Activated T-cell treated with anti-CD3 and anti-CD28 coated beads, Interleukin-2, amount 50 U/mL, for 72 hours (primary cell): ENCODE results near the gene PRKAB2. TPM values are rescaled to one million over a fixed set of nuclear protein-coding genes. Genes with fewer than 3 reads are reported as not detected.
A peak's percentile ranks its signal among the peaks of the same experiment; 100 is the strongest.
"Not testable (repeated sequence)": the region's sequence is repeated elsewhere in the genome, so short reads cannot be mapped to it uniquely, and the experiment has no call there.

Experiments
- ATAC-seq, 2 donors: fragments of 150-1000 bp; cut with Tn5 transposase; replicated peaks in 1 of 2; 2 replicates each; pipeline ENCODE4 v1.10.0; 2021; ENCODE audit warnings: moderate library complexity in 2 of 2, mild to moderate bottlenecking in 1 of 2
- DNase-seq, 2 donors: peaks; one replicate each; pipeline ENCODE4 v3.0.0; 2021 to 2022; ENCODE audit warnings: mixed read lengths in 1 of 2
- H3K27ac Mint-ChIP-seq: one replicate; pipeline ENCODE4 v1.8.0; 2022; ENCODE audit warnings: mild to moderate bottlenecking, moderate library complexity, mixed read lengths
- H3K27me3 Mint-ChIP-seq: one replicate; pipeline ENCODE4 v1.8.0; 2022; ENCODE audit warnings: low read depth, mixed read lengths
- H3K36me3 Mint-ChIP-seq, 2 donors: one replicate each; pipeline ENCODE4 v1.8.0; 2022; ENCODE audit warnings: mixed read lengths in 2 of 2, mild to moderate bottlenecking in 1 of 2; ENCODE audit not compliant: insufficient read depth in 2 of 2
- H3K4me1 Mint-ChIP-seq: one replicate; pipeline ENCODE4 v1.8.0; 2022; ENCODE audit warnings: low read depth, mixed read lengths
- H3K4me3 Mint-ChIP-seq, 2 donors: one replicate each; pipeline ENCODE4 v1.8.0; 2022; ENCODE audit warnings: mild to moderate bottlenecking in 2 of 2, mixed read lengths in 2 of 2, moderate library complexity in 2 of 2
- H3K9me3 Mint-ChIP-seq, 2 donors: one replicate each; pipeline ENCODE4 v1.8.0; 2022; ENCODE audit warnings: mixed read lengths in 2 of 2
- total RNA-seq, 2 donors: library from RNA; stranded (reverse); gene quantifications; one replicate each; pipeline ENCODE4 v1.2.3, GENCODE V29; 2022

PRKAB2 gene
- total RNA-seq, 2 donors from 2014 or later, result 10.8 to 11.3 TPM

GRCh38 chr1:147204080-147204479, 31.8 kb upstream of the PRKAB2 start:
- no peak for ATAC-seq

GRCh38 chr1:147202576-147202975, 30.3 kb upstream of the PRKAB2 start:
- no peak overlapping the region for H3K27ac Mint-ChIP-seq
- H3K9me3 Mint-ChIP-seq, result no peaks in the 10 kb centered on the region
- ATAC-seq, result no peak
- no peaks in the 10 kb centered on the region for H3K36me3 Mint-ChIP-seq
- H3K27me3 Mint-ChIP-seq, result no peaks in the 10 kb centered on the region
- H3K4me1 Mint-ChIP-seq, result peaks cover 7% of the 10 kb centered on the region
- DNase-seq, result no peak
- H3K4me3 Mint-ChIP-seq, result no peak overlapping the region

More at GRCh38 chr1:147204080-147204479, 31.8 kb upstream of the PRKAB2 start:
- no peak overlapping the region for H3K27ac Mint-ChIP-seq
- no peak overlapping the region for H3K4me3 Mint-ChIP-seq
- H3K27me3 Mint-ChIP-seq, result no peaks in the 10 kb centered on the region
- no peak for DNase-seq
- no peaks in the 10 kb centered on the region for H3K36me3 Mint-ChIP-seq
- no peaks in the 10 kb centered on the region for H3K9me3 Mint-ChIP-seq
- peaks cover 7% of the 10 kb centered on the region for H3K4me1 Mint-ChIP-seq

DNA sequence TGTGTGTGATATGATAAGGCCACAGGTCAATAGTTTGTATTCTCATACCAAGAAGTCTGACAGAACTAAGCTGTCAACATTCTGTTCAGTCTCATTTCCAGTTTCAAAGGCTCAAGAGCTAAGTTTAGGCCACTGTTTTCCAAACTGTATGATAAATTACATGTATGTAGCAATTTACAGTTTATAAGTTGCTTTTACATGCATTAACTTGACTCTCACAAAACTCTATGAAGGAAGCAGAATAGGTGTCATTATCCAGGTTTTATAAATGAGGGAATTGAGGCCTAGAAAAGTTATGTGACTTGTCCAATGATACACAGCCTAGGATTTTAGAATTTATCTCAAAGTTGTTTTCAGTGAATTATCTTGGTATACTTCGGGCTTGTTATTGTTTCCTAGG, 29.5 kb upstream of the PRKAB2 start:
- no peak for DNase-seq
- ATAC-seq, result no peak
- Mint-ChIP-seq H3K36me3 (no peaks in the 10 kb centered on the region), H3K9me3 (peaks cover 0 to 2% of the 10 kb centered on the region in 2 donors), H3K4me1 (peaks cover 7% of the 10 kb centered on the region), H3K4me3 (no peak overlapping the region), H3K27ac (no peak overlapping the region), H3K27me3 (no peaks in the 10 kb centered on the region)

GRCh38 chr1:147201276-147201675, 29.0 kb upstream of the PRKAB2 start:
- H3K27me3 Mint-ChIP-seq, result no peaks in the 10 kb centered on the region
- no peak for ATAC-seq
- H3K4me1 Mint-ChIP-seq, result peaks cover 7% of the 10 kb centered on the region

DNA sequence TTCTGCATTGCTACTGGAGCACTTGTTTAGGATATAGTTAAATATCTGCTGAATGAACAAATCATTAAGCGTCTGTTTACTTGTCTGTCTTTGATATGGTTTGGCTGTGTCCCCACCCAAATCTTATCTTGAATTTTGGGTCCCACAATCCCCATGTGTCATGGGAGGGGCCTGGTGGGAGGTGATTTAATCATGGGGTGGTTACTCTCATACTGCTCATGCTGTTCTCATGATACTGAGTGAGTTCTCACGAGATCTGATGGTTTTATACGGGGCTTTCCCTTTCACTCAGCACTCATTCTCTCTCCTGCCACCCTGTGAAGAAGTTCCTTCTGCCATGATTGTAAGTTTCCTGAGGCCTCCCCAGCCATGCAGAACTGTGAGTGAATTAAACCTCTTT, 25.1 kb upstream of the PRKAB2 start:
- not testable (repeated sequence) for H3K36me3 Mint-ChIP-seq, H3K4me3 Mint-ChIP-seq, H3K27me3 Mint-ChIP-seq, H3K9me3 Mint-ChIP-seq, H3K27ac Mint-ChIP-seq, H3K4me1 Mint-ChIP-seq, ATAC-seq, DNase-seq

More at GRCh38 chr1:147201276-147201675, 29.0 kb upstream of the PRKAB2 start:
- peaks cover 0 to 2% of the 10 kb centered on the region in 2 donors for H3K9me3 Mint-ChIP-seq
- no peak overlapping the region for H3K27ac Mint-ChIP-seq
- DNase-seq, result no peak
- no peak overlapping the region for H3K4me3 Mint-ChIP-seq
- H3K36me3 Mint-ChIP-seq, result no peaks in the 10 kb centered on the region

DNA sequence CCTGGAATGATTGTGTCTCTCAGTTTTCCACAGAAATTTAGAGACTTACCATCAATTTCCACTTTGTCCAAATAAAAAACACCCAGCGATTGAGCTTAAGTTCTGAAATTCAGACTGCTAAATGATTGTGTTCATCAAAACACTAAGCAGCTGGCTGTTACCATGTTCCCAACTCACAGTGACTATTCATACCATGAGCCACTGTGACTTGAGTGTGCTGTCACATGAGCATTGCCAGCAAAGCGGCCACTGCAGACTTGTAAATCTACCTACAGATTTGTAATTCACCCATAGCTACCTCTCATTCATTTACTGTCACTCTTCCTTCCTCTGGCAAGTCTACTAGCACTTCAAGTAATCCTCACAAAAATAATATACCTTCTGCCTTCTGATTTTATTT, 17.2 kb upstream of the PRKAB2 start:
- no peaks in the 10 kb centered on the region for H3K4me1 Mint-ChIP-seq
- H3K36me3 Mint-ChIP-seq, result no peaks in the 10 kb centered on the region
- H3K27ac Mint-ChIP-seq, result no peak overlapping the region
- no peak for DNase-seq
- H3K9me3 Mint-ChIP-seq, result peaks cover 0 to 4% of the 10 kb centered on the region in 2 donors
- no peak for ATAC-seq
- H3K4me3 Mint-ChIP-seq, result no peak overlapping the region
- no peaks in the 10 kb centered on the region for H3K27me3 Mint-ChIP-seq

DNA sequence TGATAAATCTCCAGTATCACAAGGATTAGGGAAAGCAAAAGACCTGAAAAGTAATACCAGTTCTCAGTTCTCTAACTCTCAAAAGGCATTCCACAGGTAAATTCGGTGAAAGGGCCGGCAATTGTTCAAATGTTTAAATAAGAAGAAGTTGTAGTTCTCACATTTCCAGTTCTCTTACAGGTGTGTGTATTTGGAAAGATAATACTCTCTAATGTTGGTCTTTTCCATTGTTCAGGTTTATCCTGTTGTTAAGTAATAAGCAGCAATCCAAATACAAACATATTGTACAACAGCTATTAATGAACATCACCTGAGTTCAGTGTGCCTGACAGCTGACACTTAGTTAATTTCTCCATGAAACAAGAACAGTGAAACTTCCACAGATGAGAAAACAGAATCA, 13.2 kb upstream of the PRKAB2 start:
- DNase-seq (no peak), ATAC-seq (no peak)
- H3K9me3 Mint-ChIP-seq, result no peaks in the 10 kb centered on the region
- H3K4me3 Mint-ChIP-seq, result no peak overlapping the region
- no peak overlapping the region for H3K27ac Mint-ChIP-seq
- no peaks in the 10 kb centered on the region for H3K27me3 Mint-ChIP-seq
- no peaks in the 10 kb centered on the region for H3K36me3 Mint-ChIP-seq
- no peaks in the 10 kb centered on the region for H3K4me1 Mint-ChIP-seq

DNA sequence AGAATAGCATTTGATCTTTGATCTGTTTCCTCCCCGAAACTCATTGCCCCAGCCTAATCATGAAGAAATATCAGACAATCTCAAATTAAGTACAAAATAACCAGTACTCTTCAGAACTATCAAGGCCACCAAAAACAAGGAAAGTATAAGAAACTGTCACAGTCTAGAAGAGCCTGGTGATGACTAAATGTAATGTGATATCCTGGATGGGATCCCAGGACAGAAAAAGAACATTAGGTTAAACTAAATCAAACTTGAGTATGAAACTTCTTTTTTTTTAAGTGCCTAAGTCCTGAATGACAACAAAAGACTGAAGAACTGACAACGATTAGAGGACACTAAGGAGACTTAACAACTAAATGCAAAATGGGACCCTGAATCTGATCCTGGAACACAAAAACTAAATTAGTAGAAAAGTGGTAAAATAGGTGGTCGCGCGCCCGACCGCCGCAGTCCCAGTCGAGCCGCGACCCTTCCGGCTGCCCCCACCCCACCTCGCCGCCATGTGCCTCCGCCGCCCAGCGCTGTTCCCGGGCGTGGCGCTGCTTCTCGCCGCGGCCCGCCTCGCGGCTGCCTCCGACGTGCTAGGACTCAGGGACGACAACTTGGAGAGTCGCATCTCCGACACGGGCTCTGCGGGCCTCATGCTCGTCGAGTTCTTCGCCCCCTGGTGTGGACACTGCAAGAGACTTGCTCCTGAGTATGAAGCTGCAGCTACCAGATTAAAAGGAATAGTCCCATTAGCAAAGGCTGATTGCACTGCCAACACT, 5.5 kb upstream of the PRKAB2 start:
- Mint-ChIP-seq H3K36me3 (peaks cover 5 to 6% of the 10 kb centered on the region in 2 donors), H3K4me3 (peak overlapping the region; percentile 1 to 33), H3K27me3 (no peaks in the 10 kb centered on the region), H3K4me1 (peaks cover 25% of the 10 kb centered on the region), H3K9me3 (peaks cover 0 to 1% of the 10 kb centered on the region in 2 donors), H3K27ac (no peak overlapping the region)
- ATAC-seq (peak in 1 of 2 donors; percentile 37), DNase-seq (peak in 1 of 2 donors; percentile 8)

- no peak for ATAC-seq
- no peaks in the 10 kb centered on the region for H3K9me3 Mint-ChIP-seq
- no peak for DNase-seq
- peaks cover 9 to 20% of the 10 kb centered on the region in 2 donors for H3K36me3 Mint-ChIP-seq
- peaks cover 49% of the 10 kb centered on the region for H3K4me1 Mint-ChIP-seq
- H3K4me3 Mint-ChIP-seq, result peak overlapping the region; percentile 97 to 99
- peak overlapping the region; percentile 75 for H3K27ac Mint-ChIP-seq
- H3K27me3 Mint-ChIP-seq, result no peaks in the 10 kb centered on the region
Observed at GRCh38 chr1:147171399-147172167, 687 bp downstream of the PRKAB2 start.

DNA sequence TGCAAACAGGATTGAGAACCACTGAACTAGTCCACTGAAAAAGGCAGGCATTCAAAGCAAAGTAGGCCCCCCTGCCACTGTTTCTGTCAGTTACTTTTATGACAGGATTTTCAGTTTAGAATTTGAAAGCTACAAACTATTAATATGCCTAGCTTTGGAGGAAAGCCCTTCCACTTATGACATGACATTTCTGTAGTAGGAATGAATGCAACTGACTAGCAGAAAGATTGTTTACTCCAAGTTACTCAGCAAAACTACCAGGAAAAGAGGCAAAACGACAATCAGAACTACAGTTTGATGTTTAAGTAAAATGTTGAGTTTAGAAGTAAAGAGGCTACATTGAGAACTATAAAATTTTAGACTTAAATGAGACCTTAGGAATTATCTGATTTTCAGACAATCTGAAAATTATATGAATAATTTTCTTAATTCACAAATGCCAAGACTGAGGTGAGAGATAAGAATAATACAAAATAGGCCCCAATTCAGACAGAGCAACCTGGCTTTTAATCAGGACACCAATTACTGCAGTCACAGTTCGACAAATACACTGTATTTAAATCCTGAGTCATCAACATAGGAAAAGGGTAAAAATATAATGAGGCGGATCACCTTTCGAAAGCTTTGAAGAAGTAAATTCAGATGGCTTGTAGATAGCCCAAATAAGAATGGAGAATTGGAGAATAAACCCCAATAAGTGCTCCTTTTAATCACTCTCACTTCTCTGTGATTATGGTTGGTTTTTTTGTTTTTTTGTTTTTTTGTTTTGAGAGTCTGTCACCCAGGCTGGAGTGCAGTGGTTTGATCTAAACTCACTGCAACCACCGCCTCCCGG, 2.2 kb downstream of the PRKAB2 start:
- H3K4me1 Mint-ChIP-seq, result peaks cover 49% of the 10 kb centered on the region

GRCh38 chr1:147169171-147169570, 3.1 kb downstream of the PRKAB2 start:
- no peak for DNase-seq
- ATAC-seq, result no peak
- no peaks in the 10 kb centered on the region for H3K9me3 Mint-ChIP-seq
- H3K4me3 Mint-ChIP-seq, result no peak overlapping the region
- H3K4me1 Mint-ChIP-seq, result peaks cover 47% of the 10 kb centered on the region
- peaks cover 11 to 23% of the 10 kb centered on the region in 2 donors for H3K36me3 Mint-ChIP-seq
- H3K27ac Mint-ChIP-seq, result no peak overlapping the region
- H3K27me3 Mint-ChIP-seq, result no peaks in the 10 kb centered on the region

More for the DNA sequence above, 2.2 kb downstream of the PRKAB2 start:
- ATAC-seq (no peak), DNase-seq (no peak)
- Mint-ChIP-seq H3K4me3 (peak overlapping the region; percentile 11 to 99), H3K27ac (no peak overlapping the region), H3K9me3 (no peaks in the 10 kb centered on the region), H3K36me3 (peaks cover 11 to 23% of the 10 kb centered on the region in 2 donors), H3K27me3 (no peaks in the 10 kb centered on the region)

DNA sequence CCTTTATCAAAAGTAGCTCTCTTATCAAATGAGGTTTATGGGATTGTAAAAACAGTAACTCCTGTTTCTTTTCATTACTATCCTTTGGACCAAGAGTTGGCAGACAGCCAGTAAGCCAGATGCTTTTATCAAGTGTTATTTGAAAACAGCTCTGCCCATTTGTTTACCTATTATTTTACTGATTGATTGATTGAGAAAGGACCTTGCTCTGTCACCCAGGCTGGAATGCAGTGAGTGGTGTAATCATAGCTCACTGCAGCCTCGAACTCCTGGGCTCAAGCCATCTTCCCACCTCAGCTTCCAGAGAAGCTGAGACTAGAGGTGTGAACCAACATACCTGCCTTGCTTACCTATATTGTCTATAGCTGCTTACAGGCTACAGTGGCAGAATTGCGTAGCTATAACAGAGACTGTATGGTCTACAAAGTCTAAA, 3.6 kb downstream of the PRKAB2 start:
- H3K4me3 Mint-ChIP-seq, result no peak overlapping the region
- peaks cover 11 to 25% of the 10 kb centered on the region in 2 donors for H3K36me3 Mint-ChIP-seq
- DNase-seq, result no peak

More for the DNA sequence above, 3.6 kb downstream of the PRKAB2 start:
- Mint-ChIP-seq H3K27ac (no peak overlapping the region), H3K27me3 (no peaks in the 10 kb centered on the region), H3K9me3 (no peaks in the 10 kb centered on the region), H3K4me1 (peaks cover 41% of the 10 kb centered on the region)
- ATAC-seq, result no peak
